GM19240 (cell line): ENCODE results near the gene BCKDHA.
"Not testable (repeated sequence)": the region's sequence is repeated elsewhere in the genome, so short reads cannot be mapped to it uniquely, and the experiment has no call there.

Source experiments
- DNase-seq: peaks from one replicate; pipeline ENCODE4 v3.0.0; 2011; ENCODE audit warnings: low spot score; ENCODE audit not compliant: insufficient read length

BCKDHA gene

DNA sequence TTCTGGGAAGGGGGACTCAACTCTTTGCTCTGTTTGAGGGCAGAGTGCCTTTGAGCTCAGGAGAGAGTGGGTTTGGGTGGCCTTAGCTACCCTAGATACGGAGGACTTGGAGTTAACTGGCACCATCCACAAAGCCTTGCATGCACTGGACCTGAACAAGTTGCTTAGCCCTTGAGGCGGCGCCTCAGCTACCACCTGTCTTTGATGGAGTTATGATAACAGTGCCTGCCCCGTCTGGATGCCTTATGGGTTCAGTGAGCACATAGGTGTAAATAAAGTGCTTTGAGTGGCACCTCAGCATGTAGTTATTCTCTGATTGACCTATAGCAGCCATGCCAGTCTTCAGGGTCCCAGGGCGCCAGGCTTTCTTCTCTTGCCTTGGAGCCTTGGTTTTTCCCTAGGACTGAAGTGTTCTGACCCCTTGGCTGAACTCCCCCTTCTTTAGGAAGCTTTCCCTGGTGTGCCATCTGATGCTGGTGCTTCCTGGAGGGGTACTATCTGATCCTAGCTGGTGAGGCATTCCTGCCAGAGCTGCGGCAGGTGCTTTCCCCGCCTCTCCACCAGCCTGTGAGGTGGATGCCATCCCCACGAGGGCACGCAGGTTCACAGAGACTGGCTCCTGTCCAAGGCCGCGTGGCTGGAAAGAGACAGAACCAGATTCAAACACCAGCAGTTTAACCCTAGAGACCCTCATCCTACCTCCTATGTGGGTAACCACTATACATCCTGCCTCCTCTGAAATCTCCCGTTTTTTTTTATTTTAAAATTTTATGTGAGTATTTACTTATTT lies 5.8 kb downstream of the BCKDHA start:
- no peak for DNase-seq

DNA sequence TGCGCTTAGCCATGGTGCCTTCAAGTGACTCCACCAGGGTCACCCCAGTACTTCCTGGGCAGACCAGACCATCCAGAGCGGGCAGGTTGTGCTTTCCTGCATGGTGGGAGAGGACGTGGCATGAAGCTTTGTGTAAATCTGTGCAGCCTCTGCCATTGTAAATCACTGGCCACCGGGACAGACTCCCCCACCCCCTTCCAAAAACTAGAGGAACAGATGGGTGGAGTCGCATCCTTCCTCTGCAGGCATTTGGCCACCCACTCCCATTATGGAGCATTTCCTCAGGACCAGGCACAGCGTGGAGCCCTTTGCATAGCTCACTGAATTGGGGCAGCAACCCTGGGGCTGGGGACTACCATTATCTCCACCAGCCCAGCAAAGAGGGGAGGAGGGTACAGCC lies 8.2 kb downstream of the BCKDHA start:
- DNase-seq, result no peak

DNA sequence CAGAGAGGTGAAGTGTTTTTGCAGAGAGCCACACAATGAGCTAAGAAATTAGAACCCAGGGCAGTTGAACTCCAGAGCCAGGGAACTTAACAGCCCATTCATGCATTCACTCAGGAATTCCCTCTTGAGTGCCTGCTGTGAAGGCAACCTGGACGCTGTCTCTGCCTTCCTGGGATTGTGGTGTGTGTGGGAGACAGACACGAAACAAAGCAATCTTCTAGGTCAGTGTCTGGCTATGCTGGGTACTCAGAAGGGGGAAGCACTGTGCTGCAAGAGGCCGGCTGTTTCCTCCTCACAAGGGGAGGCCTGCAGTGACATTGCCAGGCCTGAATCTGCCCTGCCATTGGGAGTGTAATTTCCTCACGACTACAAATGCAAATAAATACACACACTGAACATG lies 9.7 kb downstream of the BCKDHA start:
- DNase-seq, result no peak

DNA sequence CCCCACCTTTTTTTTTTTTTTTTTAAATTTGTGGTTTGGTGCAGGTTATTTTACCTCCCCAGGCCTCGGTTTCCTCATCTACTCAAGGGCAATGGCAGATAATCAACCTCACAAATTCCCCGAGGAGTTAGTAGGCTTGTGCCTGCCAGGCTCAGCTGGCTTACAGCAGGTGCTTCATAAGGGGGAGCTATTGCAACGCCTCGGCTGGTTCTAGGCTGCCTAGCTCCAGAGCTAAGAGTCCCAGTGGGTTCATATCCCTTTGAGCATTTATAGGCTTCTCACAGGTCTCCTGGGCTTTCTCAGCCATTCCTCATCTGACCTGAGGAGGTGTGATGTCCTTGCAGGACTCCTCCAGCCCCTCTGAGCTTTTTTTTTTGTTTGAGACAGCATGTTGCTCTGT lies 10.6 kb downstream of the BCKDHA start:
- DNase-seq, result no peak

DNA sequence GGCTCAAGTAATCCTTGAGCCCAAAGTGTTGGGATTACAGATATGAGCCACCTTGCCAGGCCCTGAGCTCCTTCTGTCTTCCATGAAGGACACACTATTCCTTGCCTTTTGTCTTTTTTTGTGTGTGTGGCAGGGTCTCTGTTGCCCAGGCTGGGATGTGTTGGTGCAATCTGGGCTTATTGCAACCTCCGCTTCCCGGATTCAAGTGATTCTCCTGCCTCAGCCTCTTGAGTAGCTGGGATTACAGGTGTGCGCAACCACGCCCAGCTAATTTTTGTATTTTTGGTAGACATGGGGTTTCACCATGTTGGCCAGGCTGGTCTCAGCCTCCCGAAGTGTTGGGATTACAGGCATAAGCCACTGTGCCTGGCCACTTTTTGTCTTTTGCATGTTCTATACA lies 11.2 kb downstream of the BCKDHA start:
- DNase-seq, result not testable (repeated sequence)

DNA sequence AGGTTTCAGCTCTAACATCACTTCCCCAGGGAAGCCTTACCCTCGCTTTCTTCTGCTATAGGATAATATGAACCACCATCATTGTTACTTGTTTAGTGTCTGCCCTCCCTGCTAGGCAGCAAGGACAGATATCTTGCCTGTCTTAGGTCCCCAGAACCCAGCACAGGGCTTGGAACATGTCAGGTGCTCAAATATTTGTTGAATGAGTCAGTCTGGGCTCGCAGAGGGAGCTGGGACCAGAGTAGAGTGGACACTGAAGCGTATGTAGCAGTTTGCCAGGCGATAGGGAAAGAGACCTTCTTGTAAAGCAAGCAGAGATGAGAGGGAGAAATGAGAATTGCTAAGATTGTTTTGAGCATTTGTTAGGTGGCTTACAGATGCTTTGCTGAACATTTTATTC lies 11.7 kb downstream of the BCKDHA start:
- DNase-seq, result no peak

DNA sequence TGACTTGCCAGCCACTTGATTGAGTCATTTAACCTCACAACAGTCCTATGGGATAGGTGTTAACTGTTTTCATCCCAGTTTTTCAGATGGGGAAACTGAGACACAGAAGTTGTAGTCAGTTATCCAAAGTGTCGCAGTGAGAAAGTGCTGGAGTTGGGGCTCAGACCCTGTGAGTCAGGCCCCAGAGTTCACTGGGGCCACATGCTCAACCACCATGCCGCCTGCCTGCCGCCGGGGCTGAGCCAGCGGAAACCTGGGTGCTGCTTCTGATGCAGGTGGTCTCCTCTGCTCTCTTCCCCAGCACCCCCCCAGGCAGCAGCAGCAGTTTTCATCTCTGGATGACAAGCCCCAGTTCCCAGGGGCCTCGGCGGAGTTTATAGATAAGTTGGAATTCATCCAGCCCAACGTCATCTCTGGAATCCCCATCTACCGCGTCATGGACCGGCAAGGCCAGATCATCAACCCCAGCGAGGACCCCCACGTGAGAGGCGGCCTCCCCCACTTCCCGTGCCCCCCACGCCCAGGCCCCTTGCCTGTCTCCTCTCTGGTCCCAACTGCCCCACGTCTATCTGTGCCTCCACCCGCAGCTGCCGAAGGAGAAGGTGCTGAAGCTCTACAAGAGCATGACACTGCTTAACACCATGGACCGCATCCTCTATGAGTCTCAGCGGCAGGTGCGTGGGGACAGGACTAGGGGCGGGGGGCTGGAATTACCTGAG lies 12.9 kb downstream of the BCKDHA start:
- DNase-seq, result no peak

DNA sequence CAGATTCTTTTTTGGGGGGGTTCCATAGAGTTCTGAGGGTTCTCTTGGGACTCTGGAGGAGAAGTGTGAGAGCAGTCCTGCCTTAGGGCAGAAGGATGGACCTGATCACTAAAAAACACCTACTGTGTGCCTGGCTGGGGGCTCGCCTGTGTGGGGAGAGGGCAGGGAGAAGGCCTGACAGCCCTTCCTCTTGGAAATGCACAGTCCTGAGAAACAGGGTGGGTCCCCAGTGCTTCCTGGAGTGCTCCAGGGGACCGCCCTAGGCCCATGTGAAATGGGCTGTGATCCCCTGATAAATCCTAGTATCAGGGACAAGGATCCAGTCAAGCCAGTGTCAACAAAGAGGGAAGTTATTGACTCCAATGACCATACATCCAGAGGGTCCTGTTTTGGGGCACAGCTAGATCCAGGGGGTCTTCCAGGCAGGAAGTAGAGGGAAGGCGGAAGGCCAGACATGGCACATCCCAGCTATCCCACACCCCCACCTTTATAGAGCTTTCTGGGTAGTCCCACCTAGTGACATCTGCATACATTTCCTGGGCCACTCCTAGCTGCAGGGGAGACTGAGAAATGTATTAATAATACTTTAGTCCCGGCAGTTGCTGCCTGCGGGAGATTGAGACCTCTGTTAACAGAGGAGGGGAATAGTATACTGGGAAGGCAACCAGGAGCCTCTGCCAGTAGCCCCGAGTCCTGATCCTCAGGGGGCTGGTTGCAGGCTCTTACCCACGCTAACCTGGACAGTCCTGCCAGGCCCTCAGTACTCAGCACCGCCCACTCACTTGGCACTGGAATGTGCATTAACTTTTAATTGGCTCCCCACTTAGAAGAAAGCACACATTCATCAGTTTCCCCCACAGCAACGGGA lies 13.7 kb downstream of the BCKDHA start:
- no peak for DNase-seq

DNA sequence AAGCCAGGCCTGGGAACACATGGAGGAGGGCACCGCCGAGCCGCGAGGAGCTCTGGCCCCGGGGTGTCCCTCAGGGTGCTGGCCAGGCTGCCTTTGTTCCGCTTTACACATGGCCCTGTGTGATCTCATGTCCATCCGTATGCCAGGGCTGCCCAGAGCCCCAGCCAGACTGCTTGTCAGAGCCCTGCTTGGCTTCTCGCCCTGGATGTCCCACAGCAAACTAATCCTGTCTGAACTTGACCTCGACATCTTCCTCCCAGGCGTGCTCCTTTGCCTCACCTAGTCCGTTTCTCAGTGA lies 14.3 kb downstream of the BCKDHA start:
- DNase-seq, result no peak

DNA sequence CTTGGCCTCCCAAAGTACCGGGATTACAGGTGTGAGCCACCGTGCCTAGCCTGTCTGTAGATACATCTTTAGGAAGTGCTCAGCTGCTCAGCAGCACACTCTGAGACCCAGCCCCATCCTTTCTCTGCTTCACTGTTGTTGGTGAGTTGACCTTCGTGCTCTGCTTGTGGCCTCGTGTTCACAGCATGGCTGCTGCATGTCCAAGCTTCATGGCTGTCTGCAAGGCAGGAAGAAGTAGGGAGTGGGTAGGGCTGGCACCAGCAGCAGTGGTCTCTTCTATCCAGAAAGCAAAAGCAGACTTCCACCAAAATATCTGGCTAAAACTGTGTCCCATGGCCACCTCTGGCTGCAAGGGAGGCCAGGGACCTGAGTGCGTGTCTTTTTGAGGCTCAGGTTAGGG lies 15.3 kb downstream of the BCKDHA start:
- DNase-seq, result no peak

DNA sequence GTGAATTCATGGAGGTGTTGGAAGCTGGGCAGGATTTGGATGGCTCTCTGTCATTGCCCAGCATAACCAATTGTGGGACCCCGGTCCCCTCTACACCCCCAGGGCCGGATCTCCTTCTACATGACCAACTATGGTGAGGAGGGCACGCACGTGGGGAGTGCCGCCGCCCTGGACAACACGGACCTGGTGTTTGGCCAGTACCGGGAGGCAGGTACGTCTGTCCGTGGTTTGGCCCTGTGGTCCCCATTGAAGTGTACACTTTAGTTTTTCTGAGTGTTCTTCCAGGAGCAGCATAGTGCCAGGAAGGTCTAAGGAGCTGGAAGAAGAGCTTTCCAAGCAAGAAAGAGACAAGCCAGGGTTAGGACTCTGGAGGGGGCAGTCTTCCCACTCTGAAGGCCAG lies 16.3 kb downstream of the BCKDHA start:
- DNase-seq, result no peak

DNA sequence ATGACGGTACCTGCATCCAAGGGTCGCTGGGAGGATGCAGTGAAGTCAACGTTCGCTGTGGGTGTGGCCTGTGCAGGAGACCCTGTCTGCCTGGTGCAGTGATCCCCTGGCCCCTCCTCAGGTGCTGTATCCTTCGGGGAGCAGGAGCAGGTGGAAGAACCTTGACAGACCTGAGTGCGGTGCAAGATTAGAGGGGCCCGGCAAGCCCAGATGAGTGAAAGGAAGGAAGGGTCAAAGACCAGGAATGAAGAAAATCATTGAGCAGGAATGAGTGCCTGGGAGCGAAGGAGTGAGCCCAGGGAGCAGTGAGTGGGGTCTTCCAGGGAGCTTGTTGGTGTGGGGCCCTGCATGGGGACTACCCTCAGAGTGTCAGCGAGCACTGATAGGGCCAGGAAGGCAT lies 16.8 kb downstream of the BCKDHA start:
- no peak for DNase-seq

DNA sequence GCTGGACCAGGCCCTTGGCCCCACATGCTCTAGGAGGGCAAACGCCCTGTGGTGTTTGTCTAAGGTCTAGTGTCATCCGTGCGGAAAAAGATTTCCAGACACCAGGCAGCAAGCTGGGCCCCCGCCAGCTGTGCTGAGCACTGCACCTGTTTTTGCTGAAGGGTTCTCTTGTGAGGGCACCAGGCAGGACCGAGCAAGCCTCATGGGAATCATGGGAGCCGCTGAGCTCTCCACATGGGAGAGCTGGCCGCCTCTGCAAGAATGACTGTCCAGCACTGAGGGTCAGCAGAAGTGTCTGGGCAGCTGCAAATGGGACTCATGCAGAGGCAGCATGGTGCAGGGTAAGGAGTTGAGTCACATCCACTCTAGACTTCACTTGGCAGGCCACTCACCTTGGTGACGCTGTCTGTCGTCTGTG lies 17.5 kb downstream of the BCKDHA start:
- DNase-seq, result no peak

DNA sequence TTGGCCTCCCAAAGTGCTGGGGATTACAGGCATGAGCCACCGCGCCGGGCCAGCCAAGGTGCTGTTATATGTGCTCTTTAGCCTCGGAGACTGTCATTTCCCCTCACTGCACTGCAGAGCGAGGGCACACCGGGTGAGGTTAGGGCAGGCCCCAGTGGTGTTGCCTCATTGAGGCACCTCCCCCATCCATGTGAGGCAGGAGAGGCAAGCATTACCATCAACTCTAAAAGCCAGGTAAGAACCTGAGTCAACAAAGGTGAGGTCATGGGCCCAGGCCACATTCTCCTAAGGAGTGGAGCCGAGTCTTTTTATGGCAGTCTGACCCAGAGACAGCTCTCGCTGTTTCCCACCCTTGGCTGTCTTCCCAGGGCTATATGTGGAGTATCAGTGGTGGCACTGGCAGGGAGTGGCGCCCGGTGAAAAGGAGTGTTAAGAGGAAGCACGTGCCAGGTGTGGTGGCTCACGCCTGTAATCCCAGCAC lies 18.6 kb downstream of the BCKDHA start:
- no peak for DNase-seq

DNA sequence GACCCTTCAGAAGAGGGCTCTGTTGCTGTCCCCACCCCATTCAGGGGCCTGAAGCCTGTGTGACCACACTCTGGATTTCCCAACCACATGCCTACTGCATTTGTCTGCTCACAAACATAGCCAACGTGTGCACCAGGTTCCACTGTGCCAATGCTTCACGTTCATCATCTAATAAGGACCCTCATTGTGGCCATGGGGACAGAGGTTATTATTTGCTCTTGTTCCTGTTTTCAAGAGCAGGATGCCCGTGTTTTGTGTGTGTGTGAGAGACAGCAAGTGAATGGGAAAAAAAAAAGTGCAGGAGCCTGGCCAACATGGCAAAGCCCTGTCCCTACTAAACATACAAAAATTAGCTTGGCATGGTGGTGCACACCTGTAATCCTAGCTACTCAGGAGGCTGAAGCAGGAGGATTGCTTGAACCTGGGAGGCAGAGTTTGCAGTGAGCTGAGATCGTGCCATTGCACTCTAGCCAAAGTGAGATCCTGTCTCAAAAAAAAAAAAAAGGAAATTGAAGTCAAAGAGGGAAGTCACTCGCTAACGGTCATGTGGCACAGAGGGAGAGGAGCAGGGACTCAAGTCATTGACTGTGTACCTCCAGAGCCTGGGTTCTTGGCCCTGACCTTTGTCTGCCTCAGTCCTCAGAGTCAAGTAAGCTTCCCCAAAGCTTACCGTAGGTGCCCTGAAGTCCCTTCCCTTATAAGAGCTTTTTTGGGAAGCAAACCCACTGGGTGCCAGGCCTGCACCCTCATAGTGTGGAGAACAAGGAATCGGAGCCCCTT lies 22.7 kb downstream of the BCKDHA start:
- DNase-seq, result no peak

DNA sequence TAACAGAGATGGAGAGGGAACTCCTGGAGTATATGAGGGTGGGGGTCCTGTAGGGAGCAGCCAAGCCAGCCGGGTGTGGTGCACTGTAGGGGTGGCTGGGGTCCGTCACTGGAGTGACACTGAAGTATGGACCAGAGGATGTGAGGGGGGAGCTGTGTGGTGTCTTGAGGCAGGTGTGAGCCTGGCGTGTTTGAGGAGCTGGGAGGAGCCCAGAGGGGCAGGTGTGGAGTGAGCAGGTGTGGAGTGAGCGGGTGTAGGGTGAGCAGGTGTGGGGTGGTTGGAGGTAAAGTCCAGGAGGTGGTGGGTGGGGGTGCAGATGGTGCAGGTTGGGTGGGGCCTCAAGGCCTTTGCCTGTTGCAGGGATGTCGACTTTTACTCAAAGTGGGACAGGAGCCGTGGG lies 23.7 kb downstream of the BCKDHA start:
- no peak for DNase-seq

DNA sequence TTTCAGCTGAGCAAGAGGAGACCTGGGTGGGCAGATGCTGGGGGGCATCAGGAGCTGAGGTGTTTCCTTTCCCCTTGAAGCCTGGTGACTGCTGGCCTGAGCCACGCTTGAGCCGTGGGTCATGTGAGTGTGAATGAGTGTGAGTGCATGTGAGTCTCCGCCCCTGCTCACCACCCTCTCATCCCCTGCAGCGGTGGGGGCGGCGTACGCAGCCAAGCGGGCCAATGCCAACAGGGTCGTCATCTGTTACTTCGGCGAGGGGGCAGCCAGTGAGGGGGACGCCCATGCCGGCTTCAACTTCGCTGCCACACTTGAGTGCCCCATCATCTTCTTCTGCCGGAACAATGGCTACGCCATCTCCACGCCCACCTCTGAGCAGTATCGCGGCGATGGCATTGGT lies 24.4 kb downstream of the BCKDHA start:
- DNase-seq, result no peak

DNA sequence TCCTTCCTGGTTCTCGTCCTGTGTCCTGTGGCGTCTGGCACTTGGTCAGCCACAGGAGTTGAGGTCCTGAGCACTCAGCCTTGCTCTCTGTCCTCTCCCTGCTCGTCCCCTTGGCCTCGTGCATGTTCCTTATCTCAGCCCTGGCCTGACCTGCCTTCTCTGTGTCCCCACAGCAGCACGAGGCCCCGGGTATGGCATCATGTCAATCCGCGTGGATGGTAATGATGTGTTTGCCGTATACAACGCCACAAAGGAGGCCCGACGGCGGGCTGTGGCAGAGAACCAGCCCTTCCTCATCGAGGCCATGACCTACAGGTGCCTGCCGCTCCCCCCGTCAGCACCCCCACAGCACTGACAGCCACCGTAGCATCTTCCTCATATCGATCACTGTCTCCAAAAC lies 24.8 kb downstream of the BCKDHA start:
- DNase-seq, result no peak

DNA sequence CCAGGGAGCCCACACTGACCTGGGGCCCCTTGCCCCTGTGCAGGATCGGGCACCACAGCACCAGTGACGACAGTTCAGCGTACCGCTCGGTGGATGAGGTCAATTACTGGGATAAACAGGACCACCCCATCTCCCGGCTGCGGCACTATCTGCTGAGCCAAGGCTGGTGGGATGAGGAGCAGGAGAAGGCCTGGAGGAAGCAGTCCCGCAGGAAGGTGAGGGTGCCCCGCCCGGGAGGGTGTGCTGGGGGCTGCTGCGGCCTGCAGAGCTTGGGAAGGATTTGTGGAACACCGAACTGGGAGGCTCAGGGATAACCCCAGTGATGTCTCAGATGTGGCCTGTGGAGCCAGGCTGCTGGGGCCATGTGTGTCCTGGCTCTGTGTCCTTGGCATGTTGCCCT lies 25.3 kb downstream of the BCKDHA start:
- no peak for DNase-seq

DNA sequence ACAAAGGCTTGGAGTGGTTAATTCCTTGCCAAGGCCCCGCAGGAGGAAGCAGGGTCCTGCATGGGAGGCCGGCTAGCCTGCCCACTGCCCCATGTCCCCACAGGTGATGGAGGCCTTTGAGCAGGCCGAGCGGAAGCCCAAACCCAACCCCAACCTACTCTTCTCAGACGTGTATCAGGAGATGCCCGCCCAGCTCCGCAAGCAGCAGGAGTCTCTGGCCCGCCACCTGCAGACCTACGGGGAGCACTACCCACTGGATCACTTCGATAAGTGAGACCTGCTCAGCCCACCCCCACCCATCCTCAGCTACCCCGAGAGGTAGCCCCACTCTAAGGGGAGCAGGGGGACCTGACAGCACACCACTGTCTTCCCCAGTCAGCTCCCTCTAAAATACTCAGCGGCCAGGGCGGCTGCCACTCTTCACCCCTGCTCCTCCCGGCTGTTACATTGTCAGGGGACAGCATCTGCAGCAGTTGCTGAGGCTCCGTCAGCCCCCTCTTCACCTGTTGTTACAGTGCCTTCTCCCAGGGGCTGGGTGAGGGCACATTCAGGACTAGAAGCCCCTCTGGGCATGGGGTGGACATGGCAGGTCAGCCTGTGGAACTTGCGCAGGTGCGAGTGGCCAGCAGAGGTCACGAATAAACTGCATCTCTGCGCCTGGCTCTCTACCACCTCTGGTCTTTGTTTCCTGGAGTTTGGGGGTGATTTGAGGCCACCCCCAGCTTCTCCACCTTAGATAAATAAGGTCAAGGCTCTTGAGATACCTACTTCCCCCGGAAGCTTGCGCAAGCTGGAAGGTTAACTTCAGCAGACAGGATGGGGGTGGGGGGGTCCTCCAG lies 26.9 kb downstream of the BCKDHA start:
- no peak for DNase-seq
